Stimulated activated CD4-positive, alpha-beta T cell treated with anti-CD3 and anti-CD28 coated beads, Interleukin-1b, Interleukin-23, amount 100 ng/mL, for 24 hours (primary cell): ENCODE results near the gene PIK3R4.
A peak's percentile ranks its signal among the peaks of the same experiment; 100 is the strongest.

Experiments used
- DNase-seq, 4 experiments: peaks; one replicate each; pipeline ENCODE4 v3.0.0-alpha.2; 2020; ENCODE audit warnings: low read depth in 4 of 4, low spot score in 1 of 4

Gene PIK3R4

GRCh38 chr3:130746246-130747039 lies at the start of gene PIK3R4:
TSS of gene PIK3R4 (minus strand) at chr3:130746829. CDS start at chr3:130745218, 1,611 bp downstream.
- peak; percentile 88 to 92 (median 90) for DNase-seq

- DNase-seq, result no peak
These were observed 48.8 kb upstream of the PIK3R4 start for GRCh38 chr3:130795396-130795795.

- no peak for DNase-seq
These were observed 45.6 kb upstream of the PIK3R4 start for GRCh38 chr3:130792246-130792645.

GRCh38 chr3:130789782-130790322 lies 43.2 kb upstream of the PIK3R4 start:
- no peak for DNase-seq

- DNase-seq, result no peak
These were observed 40.9 kb upstream of the PIK3R4 start for GRCh38 chr3:130787422-130788068.

- no peak for DNase-seq
These were observed 39.7 kb upstream of the PIK3R4 start for GRCh38 chr3:130786306-130786705.

- no peak for DNase-seq
These were observed 37.0 kb upstream of the PIK3R4 start for GRCh38 chr3:130783629-130784028.

GRCh38 chr3:130779486-130779885 lies 32.9 kb upstream of the PIK3R4 start:
- DNase-seq, result no peak

GRCh38 chr3:130779031-130779430 lies 32.4 kb upstream of the PIK3R4 start:
- no peak for DNase-seq

GRCh38 chr3:130773366-130773765 lies 26.7 kb upstream of the PIK3R4 start:
- DNase-seq, result no peak

GRCh38 chr3:130772129-130772528 lies 25.5 kb upstream of the PIK3R4 start:
- DNase-seq, result no peak

- DNase-seq, result no peak
These were observed 24.0 kb upstream of the PIK3R4 start for GRCh38 chr3:130770644-130771043.

GRCh38 chr3:130761730-130762311 lies 15.2 kb upstream of the PIK3R4 start:
- no peak for DNase-seq

- DNase-seq, result no peak
These were observed 14.3 kb upstream of the PIK3R4 start for GRCh38 chr3:130760922-130761321.

GRCh38 chr3:130759692-130760338 lies 13.2 kb upstream of the PIK3R4 start:
- peak in 2 of 4 experiments; percentile 25 to 26 for DNase-seq

- no peak for DNase-seq
These were observed 12.2 kb upstream of the PIK3R4 start for GRCh38 chr3:130758624-130759369.

- DNase-seq, result no peak
These were observed 11.1 kb upstream of the PIK3R4 start for GRCh38 chr3:130757611-130758150.

- DNase-seq, result no peak
These were observed 9.0 kb upstream of the PIK3R4 start for GRCh38 chr3:130755666-130756065.

- no peak for DNase-seq
These were observed 2.4 kb upstream of the PIK3R4 start for GRCh38 chr3:130748981-130749380.

- no peak for DNase-seq
These were observed 1.8 kb upstream of the PIK3R4 start for GRCh38 chr3:130748467-130748861.
